Measurements from ENCODE around the gene KCNQ1.

KCNQ1 gene

DNA sequence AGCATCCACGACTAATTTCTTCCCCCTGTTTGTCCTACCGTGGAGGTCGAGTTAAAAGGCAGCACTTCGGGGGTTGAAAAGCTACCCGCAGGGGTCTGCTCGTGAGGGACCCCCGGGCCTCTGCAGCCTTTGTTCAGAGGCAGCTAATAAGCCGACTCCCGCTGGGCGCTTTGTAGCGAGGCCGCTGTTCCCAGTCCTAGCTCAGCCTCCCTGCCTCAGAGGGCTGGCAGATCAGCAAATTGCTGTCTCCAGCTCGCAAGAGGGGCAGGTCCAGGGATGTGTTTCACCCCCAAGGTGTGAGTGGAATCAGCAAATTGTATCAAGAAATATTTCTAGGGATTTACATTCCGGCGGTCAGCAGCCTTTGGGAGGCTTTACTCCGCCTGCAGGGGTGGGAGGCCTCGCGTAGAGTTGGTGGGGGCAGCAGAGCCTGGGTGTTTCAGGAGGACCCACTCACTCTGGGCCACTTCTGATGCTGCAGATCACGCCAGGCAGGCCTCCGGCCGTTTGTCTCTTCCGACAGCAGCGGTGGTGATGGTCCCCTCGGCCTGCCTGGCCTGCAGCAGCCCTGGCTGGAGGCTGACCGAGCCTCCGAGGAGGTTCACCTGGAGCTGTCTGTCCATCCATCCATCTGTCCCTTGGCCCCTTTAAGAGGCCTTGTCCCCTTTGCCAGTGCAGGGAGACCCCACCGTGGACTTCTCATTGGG is 276.6 kb downstream of the KCNQ1 start:
- no peak for TF ChIP-seq EZH2 (IDR thresholded peaks at IDR 0.05; ENCODE audit: borderline replicate concordance, low read length)
- TF ChIP-seq, protein P1, sequence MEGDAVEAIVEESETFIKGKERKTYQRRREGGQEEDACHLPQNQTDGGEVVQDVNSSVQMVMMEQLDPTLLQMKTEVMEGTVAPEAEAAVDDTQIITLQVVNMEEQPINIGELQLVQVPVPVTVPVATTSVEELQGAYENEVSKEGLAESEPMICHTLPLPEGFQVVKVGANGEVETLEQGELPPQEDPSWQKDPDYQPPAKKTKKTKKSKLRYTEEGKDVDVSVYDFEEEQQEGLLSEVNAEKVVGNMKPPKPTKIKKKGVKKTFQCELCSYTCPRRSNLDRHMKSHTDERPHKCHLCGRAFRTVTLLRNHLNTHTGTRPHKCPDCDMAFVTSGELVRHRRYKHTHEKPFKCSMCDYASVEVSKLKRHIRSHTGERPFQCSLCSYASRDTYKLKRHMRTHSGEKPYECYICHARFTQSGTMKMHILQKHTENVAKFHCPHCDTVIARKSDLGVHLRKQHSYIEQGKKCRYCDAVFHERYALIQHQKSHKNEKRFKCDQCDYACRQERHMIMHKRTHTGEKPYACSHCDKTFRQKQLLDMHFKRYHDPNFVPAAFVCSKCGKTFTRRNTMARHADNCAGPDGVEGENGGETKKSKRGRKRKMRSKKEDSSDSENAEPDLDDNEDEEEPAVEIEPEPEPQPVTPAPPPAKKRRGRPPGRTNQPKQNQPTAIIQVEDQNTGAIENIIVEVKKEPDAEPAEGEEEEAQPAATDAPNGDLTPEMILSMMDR (IDR thresholded peaks at IDR 0.05; ENCODE audit: low read length) = no peak
- Histone ChIP-seq H3K27ac (ENCODE audit: low read depth, low read length, poor library complexity, severe bottlenecking) (no peak overlapping the region), H3K27me3 (ENCODE audit: insufficient read depth, low read length) (peaks cover 7% of the 10 kb centered on the region; the same call in 1 of the 2 replicates), H3K9ac (ENCODE audit: low read length) (no peak overlapping the region), H4K20me1 (ENCODE audit: insufficient read depth, low read length) (no peaks in the 10 kb centered on the region), H3K36me3 (ENCODE audit: insufficient read depth, low read length) (no peaks in the 10 kb centered on the region), H3K4me2 (ENCODE audit: low read length) (no peak overlapping the region), H3K79me2 (ENCODE audit: insufficient read depth, low read length) (no peaks in the 10 kb centered on the region), H3K4me3 (ENCODE audit: low read depth, low read length, poor library complexity, severe bottlenecking) (no peak overlapping the region), H3F3A (ENCODE audit: insufficient read depth, low read length) (no peaks in the 10 kb centered on the region), H3K9me3 (ENCODE audit: low read length) (no peaks in the 10 kb centered on the region), H3K4me1 (ENCODE audit: insufficient read depth, low read length, severe bottlenecking) (no peaks in the 10 kb centered on the region), H2AFZ (ENCODE audit: low read length) (no peak overlapping the region), H3K9me2 (ENCODE audit: low read depth, low read length) (no peaks in the 10 kb centered on the region)

DNA sequence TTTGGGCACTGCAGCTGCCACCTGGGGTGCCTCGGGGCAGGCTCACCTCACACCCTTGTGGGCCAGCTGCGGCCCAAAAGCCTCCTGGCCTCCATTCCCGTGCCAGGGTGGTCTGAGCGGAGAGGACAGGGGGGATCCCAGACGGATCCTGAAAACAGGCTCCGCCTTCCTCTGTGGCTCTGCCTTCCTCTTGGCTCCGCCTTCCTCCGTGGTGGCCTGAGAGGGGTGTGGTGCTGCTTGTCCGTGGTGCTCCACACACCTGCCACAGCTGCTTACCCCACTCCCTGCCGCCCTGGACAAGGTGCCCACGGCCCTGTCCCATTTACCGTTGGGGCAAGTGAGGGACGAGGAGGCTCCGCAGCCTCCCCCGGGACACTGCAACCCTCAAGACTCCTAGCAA is 278.1 kb downstream of the KCNQ1 start:
- Histone ChIP-seq H3K27ac (ENCODE audit: low read depth, low read length, poor library complexity, severe bottlenecking) (no peak overlapping the region), H3K79me2 (ENCODE audit: insufficient read depth, low read length) (no peaks in the 10 kb centered on the region), H3K4me2 (ENCODE audit: low read length) (no peak overlapping the region), H3K4me1 (ENCODE audit: insufficient read depth, low read length, severe bottlenecking) (no peaks in the 10 kb centered on the region), H4K20me1 (ENCODE audit: insufficient read depth, low read length) (no peaks in the 10 kb centered on the region), H3K9ac (ENCODE audit: low read length) (no peak overlapping the region), H3K27me3 (ENCODE audit: insufficient read depth, low read length) (peaks cover 7% of the 10 kb centered on the region; the same call in 1 of the 2 replicates), H3K4me3 (ENCODE audit: low read depth, low read length, poor library complexity, severe bottlenecking) (no peak overlapping the region), H3K9me2 (ENCODE audit: low read depth, low read length) (no peaks in the 10 kb centered on the region), H3K36me3 (ENCODE audit: insufficient read depth, low read length) (no peaks in the 10 kb centered on the region), H2AFZ (ENCODE audit: low read length) (no peak overlapping the region), H3F3A (ENCODE audit: insufficient read depth, low read length) (no peaks in the 10 kb centered on the region), H3K9me3 (ENCODE audit: low read length) (no peaks in the 10 kb centered on the region)
- no peak for TF ChIP-seq EZH2 (IDR thresholded peaks at IDR 0.05; ENCODE audit: borderline replicate concordance, low read length)
- TF ChIP-seq, protein P1 (IDR thresholded peaks at IDR 0.05; ENCODE audit: low read length) = no peak

DNA sequence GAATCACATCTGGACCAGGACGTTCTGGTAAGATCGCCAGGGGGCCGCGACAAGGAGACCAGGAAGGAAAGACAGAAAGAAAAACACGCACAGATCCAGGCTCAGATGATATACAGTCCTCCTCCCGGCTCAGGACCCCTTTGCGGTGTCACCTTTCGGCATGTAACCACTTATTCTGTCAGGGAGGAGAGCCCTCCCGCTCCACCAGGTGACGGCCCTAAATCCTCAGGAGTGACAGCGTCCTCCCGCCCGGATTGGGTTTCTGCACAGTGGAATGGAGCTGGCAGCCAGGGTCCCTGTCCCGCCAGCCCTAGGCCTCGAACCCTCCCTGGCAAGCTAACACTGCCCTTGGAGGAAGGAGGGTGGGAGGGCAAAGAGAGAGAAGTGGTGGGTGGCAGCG is 279.3 kb downstream of the KCNQ1 start:
- Histone ChIP-seq H3K27ac (ENCODE audit: low read depth, low read length, poor library complexity, severe bottlenecking) (no peak overlapping the region), H3K27me3 (ENCODE audit: insufficient read depth, low read length) (peaks cover 7% of the 10 kb centered on the region; the same call in 1 of the 2 replicates)

More for the DNA sequence above, 279.3 kb downstream of the KCNQ1 start:
- TF ChIP-seq EZH2 (IDR thresholded peaks at IDR 0.05; ENCODE audit: borderline replicate concordance, low read length) = no peak
- TF ChIP-seq, protein P1 (IDR thresholded peaks at IDR 0.05; ENCODE audit: low read length) = no peak
- Histone ChIP-seq H3F3A (ENCODE audit: insufficient read depth, low read length) (no peaks in the 10 kb centered on the region), H3K9ac (ENCODE audit: low read length) (no peak overlapping the region), H3K9me3 (ENCODE audit: low read length) (no peaks in the 10 kb centered on the region), H2AFZ (ENCODE audit: low read length) (no peak overlapping the region), H3K4me1 (ENCODE audit: insufficient read depth, low read length, severe bottlenecking) (no peaks in the 10 kb centered on the region), H3K9me2 (ENCODE audit: low read depth, low read length) (no peaks in the 10 kb centered on the region), H3K79me2 (ENCODE audit: insufficient read depth, low read length) (no peaks in the 10 kb centered on the region), H4K20me1 (ENCODE audit: insufficient read depth, low read length) (no peaks in the 10 kb centered on the region), H3K36me3 (ENCODE audit: insufficient read depth, low read length) (no peaks in the 10 kb centered on the region), H3K4me3 (ENCODE audit: low read depth, low read length, poor library complexity, severe bottlenecking) (no peak overlapping the region), H3K4me2 (ENCODE audit: low read length) (no peak overlapping the region)
